Natural killer cell (primary cell): ENCODE data around the gene PLCD1. TPM values are rescaled to one million over a fixed set of nuclear protein-coding genes. Genes with fewer than 3 reads are reported as not detected.

ENCODE experiments used
- ATAC-seq, 3 donors: fragments of 150-1000 bp in 2 of 3; fragments of 200-7000 bp in 1 of 3; cut with Tn5 transposase; 1 replicate in 1 of 3; 2 replicates in 2 of 3; pipeline ENCODE4 v1.10.0; 2021; ENCODE audit warnings: mild to moderate bottlenecking in 2 of 3, moderate library complexity in 2 of 3
- DNase-seq, 2 donors: peaks; one replicate each; pipeline versions ENCODE4 v3.0.0 to v3.0.0-alpha.2; 2013 to 2021; ENCODE audit warnings: mixed read lengths in 1 of 2
- H3K27ac ChIP-seq: one replicate; pipeline ENCODE4 v1.5.1; 2013; ENCODE audit warnings: mild to moderate bottlenecking, low read length
- H3K27me3 ChIP-seq: one replicate; pipeline ENCODE4 v1.6.1; 2013; ENCODE audit warnings: low read length; ENCODE audit not compliant: control insufficient read depth, insufficient read depth
- H3K36me3 ChIP-seq: one replicate; pipeline ENCODE4 v1.6.1; 2013; ENCODE audit warnings: low read length; ENCODE audit not compliant: control insufficient read depth, insufficient read depth
- H3K4me1 ChIP-seq: one replicate; pipeline ENCODE4 v1.6.1; 2013; ENCODE audit warnings: low read length; ENCODE audit not compliant: control insufficient read depth, insufficient read depth
- H3K4me3 ChIP-seq: one replicate; pipeline ENCODE4 v1.5.1; 2013; ENCODE audit warnings: low read length
- H3K9me3 ChIP-seq: one replicate; pipeline ENCODE4 v1.6.1; 2013; ENCODE audit warnings: low read length; ENCODE audit not compliant: control insufficient read depth, insufficient read depth
- H3K27ac Mint-ChIP-seq, 2 donors: one replicate each; pipeline ENCODE4 v1.8.0; 2022; ENCODE audit warnings: mild to moderate bottlenecking in 2 of 2, mixed read lengths in 2 of 2, moderate library complexity in 1 of 2
- H3K27me3 Mint-ChIP-seq, 2 donors: one replicate each; pipeline ENCODE4 v1.8.0; 2022; ENCODE audit warnings: low read depth in 2 of 2, mixed read lengths in 2 of 2
- H3K36me3 Mint-ChIP-seq: one replicate; pipeline ENCODE4 v1.8.0; 2022; ENCODE audit warnings: mixed read lengths
- H3K4me1 Mint-ChIP-seq, 2 donors: one replicate each; pipeline ENCODE4 v1.8.0; 2022; ENCODE audit warnings: mixed read lengths in 2 of 2
- H3K4me3 Mint-ChIP-seq: one replicate; pipeline ENCODE4 v1.8.0; 2022; ENCODE audit warnings: mild to moderate bottlenecking, moderate library complexity, mixed read lengths
- H3K9me3 Mint-ChIP-seq, 2 donors: one replicate each; pipeline ENCODE4 v1.8.0; 2022; ENCODE audit warnings: mixed read lengths in 2 of 2
- CTCF ChIP-seq: fragments of 200-600 bp; IDR thresholded peaks from one replicate; pipeline ENCODE4 v1.8.0; 2022; ENCODE audit warnings: antibody characterized with exemption
- WGBS: methylation state at CpG from one replicate; pipeline ENCODE4 v1.1.7; 2013; ENCODE audit warnings: missing lambda C conversion rate; ENCODE audit not compliant: insufficient coverage; 5-methylcytosine and 5-hydroxymethylcytosine counted together
- intact Hi-C: fragments of 100-400 bp; cut with micrococcal nuclease; formaldehyde crosslinking; loops from one replicate; pipeline ENCODE4 v1.14.2; 2022
- total RNA-seq, 4 donors: library from RNA; stranded (reverse); fragments of 120-200 nt in 1 of 4; gene quantifications; one replicate each; pipeline versions ENCODE4 v1.2.3 to v1.2.4, GENCODE V29; 2013 to 2022

PLCD1 gene
- total RNA-seq, 3 donors from 2014 or later (not counting 1 experiment from before 2014, with no cell fraction given) = 27.7 to 38.1 (median 29.4) TPM

DNA sequence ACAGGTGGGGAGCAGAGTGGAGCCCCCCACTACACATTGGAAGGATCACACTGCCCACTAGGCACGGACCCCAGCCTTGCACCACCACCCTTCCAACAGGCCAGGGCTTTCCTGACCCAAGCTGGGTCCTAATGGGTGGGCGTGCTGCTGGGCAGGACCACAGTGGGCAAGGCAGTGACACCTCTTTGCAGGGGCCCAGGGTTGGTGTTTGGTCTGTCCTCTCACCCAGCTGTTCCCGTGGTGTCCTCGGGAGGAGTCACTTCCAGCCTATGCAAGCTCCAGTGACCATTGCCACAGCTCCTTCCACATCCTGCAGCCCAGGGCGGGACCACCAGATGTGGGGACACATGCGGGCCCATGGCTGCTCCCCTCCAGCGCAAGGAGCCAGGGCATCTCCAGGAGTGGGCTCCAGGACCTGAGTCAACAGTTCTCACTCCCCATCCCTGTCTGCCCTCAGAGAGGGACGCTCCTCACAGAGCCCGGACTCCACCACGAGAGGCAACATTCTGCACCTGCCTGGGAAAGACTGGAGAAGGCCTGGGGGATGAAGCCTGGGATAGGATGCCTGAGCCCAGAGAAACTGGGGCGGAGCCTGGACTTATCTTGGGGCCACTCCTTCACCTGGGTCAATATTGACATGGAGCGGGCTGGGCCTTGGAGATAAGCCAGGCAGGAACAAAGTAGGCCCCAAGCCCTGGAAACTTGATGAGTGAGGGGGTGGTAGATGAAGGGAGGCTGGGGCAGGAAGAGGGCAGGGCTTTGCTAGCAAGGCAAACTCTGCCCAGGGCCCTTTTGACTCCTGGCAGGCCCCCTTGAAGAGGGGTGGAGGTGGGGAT lies 42.7 kb downstream of the PLCD1 start:
- TF ChIP-seq CTCF = no peak
- intact Hi-C loops = no loop called here
- no peaks in the 10 kb centered on the region for H3K27me3 ChIP-seq
- H3K36me3 Mint-ChIP-seq = no peaks in the 10 kb centered on the region
- no peaks in the 10 kb centered on the region for H3K9me3 Mint-ChIP-seq
- H3K9me3 ChIP-seq = no peaks in the 10 kb centered on the region
- no peaks in the 10 kb centered on the region for H3K4me1 Mint-ChIP-seq
- H3K27ac Mint-ChIP-seq = no peak overlapping the region
- no peak overlapping the region for H3K4me3 Mint-ChIP-seq
- H3K27me3 Mint-ChIP-seq = no peaks in the 10 kb centered on the region
- H3K36me3 ChIP-seq = no peaks in the 10 kb centered on the region
- no peak overlapping the region for H3K27ac ChIP-seq
- H3K4me1 ChIP-seq = no peaks in the 10 kb centered on the region
- 89% methylated on average over 12 of the region's 12 CpGs for WGBS
- DNase-seq (no peak), ATAC-seq (no peak)
- H3K4me3 ChIP-seq = no peak overlapping the region

- Histone ChIP-seq H3K27me3 (no peaks in the 10 kb centered on the region), H3K4me1 (no peaks in the 10 kb centered on the region), H3K9me3 (no peaks in the 10 kb centered on the region), H3K36me3 (no peaks in the 10 kb centered on the region), H3K27ac (no peak overlapping the region), H3K4me3 (no peak overlapping the region)
- no peak for ATAC-seq
- Mint-ChIP-seq H3K4me1 (no peaks in the 10 kb centered on the region), H3K4me3 (no peak overlapping the region), H3K27ac (no peak overlapping the region), H3K36me3 (no peaks in the 10 kb centered on the region), H3K27me3 (no peaks in the 10 kb centered on the region), H3K9me3 (no peaks in the 10 kb centered on the region)
- no peak for TF ChIP-seq CTCF
- intact Hi-C loops = no loop called here
- no peak for DNase-seq
- 84% methylated on average over 8 of the region's 8 CpGs for whole genome bisulfite sequencing
These were observed 43.7 kb downstream of the PLCD1 start for GRCh38 chr3:37985637-37986320.

DNA sequence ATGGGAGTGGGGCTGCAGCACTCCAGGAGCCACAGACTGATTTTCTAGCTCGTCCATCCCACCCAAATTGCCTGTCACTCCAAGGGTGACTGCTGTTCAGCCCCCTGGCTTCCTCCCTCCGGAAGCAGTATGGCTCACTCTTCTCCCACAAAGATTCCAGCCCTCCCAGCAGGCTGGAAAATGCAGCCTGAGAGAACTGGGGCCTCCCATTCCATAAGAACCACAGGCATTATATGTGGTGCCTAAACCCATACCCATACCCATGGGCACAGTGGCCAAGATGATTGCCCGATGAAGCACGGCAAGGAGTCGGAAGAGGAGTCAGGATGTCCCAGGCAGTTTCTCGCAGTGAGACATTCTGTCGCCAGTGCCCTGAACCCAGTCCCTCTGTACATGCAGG lies 44.8 kb downstream of the PLCD1 start:
- Mint-ChIP-seq H3K4me3 (no peak overlapping the region), H3K27ac (no peak overlapping the region), H3K9me3 (no peaks in the 10 kb centered on the region), H3K27me3 (no peaks in the 10 kb centered on the region), H3K36me3 (no peaks in the 10 kb centered on the region), H3K4me1 (no peaks in the 10 kb centered on the region)
- H3K4me1 ChIP-seq = no peaks in the 10 kb centered on the region
- no peak for ATAC-seq
- 92% methylated on average over 7 of the region's 7 CpGs for WGBS
- TF ChIP-seq CTCF = no peak
- no peaks in the 10 kb centered on the region for H3K9me3 ChIP-seq
- no peak overlapping the region for H3K4me3 ChIP-seq
- no peak overlapping the region for H3K27ac ChIP-seq
- H3K36me3 ChIP-seq = no peaks in the 10 kb centered on the region
- DNase-seq = no peak
- intact Hi-C loops = no loop called here
- H3K27me3 ChIP-seq = no peaks in the 10 kb centered on the region
